Bronchial epithelial cell (primary cell): ENCODE measurements around the gene HS1BP3. TPM values are rescaled to one million over a fixed set of nuclear protein-coding genes. Genes with fewer than 3 reads are reported as not detected.
A peak's percentile ranks its signal among the peaks of the same experiment; 100 is the strongest.

Experiments used
- DNase-seq: peaks from one replicate; pipeline ENCODE4 v3.0.0-alpha.2; 2010; ENCODE audit warnings: low read depth
- FAIRE-seq: peaks from 2 replicates; lab custom pipeline; 2011; peaks lifted over from hg19 to GRCh38; lab: Jason Lieb, UNC
- H3K27me3 ChIP-seq: 2 replicates; pipeline ENCODE4 v1.5.1; 2011; ENCODE audit warnings: low read length; ENCODE audit not compliant: control insufficient read depth, insufficient read depth
- H3K36me3 ChIP-seq: 2 replicates; pipeline ENCODE4 v1.5.1; 2011; ENCODE audit warnings: low read length; ENCODE audit not compliant: control insufficient read depth, insufficient read depth
- H3K4me3 ChIP-seq: 2 replicates; pipeline ENCODE4 v1.5.1; 2011; ENCODE audit warnings: mild to moderate bottlenecking, low read depth, low read length, control low read depth
- total RNA-seq: library from RNA; depleted of rRNA; stranded (reverse); fragments of >200 nt; gene quantifications from 2 replicates; pipeline ENCODE4 v1.2.1, GENCODE V29; 2014
- TF ChIP-seq, protein P1 (sequence below): IDR thresholded peaks from 2 replicates; pipeline ENCODE4 v1.5.1; 2011; ENCODE audit warnings: mild to moderate bottlenecking, moderate library complexity, low read length, control low read depth, inconsistent platforms; ENCODE audit not compliant: insufficient read depth, severe bottlenecking

The HS1BP3 gene
- total RNA-seq, 1 donor from 2014 or later: 27.6 TPM

DNA sequence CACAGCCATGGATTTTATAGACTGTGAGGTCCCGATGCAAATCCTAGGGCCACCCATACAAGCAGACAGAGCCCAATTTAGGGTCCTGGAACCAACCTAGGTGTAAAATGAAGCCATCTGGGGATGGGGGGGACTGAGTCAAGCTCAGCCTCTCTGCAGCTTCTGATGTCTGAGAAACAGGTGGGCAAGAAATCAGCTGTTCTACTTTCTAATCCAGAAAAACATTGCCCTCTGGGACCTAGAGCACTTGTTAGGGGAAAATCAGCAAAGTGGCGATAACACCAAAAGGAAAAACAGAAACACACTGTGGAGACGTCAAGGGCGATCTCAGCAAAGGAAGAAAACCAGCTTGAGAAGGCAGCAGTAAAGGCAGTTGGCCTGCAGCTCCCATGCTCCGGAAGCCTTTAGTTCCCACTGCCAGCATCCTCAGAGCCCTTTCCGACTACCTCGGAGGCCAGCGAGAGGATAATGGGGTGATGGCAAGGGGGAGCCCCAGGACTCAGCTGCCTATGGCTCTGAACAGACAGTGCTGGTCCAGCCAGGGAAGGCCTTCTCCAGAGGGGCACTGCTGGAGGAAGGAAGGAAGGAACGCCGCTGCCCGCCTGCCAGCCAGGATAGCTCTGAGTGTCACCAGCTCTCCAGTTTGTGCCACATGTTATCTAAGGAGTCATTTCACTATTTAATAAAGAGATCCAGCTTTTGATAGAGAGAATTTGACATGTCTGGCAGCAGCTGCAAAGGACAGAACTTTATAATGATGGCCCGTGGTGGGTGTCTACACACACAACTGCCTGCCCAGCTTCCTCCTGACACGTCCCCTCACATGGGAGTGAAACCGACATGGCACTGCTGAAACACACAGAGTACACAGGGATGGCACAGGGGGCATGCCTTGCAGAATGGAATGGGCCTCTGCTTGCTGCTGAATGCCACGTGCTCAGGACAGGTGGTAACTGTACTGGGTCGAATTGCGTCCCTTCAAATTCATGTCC is 37.7 kb downstream of the HS1BP3 start:
- Histone ChIP-seq H3K4me3 (no peak overlapping the region), H3K27me3 (no peaks in the 10 kb centered on the region), H3K36me3 (no peaks in the 10 kb centered on the region)
- TF ChIP-seq, protein P1, sequence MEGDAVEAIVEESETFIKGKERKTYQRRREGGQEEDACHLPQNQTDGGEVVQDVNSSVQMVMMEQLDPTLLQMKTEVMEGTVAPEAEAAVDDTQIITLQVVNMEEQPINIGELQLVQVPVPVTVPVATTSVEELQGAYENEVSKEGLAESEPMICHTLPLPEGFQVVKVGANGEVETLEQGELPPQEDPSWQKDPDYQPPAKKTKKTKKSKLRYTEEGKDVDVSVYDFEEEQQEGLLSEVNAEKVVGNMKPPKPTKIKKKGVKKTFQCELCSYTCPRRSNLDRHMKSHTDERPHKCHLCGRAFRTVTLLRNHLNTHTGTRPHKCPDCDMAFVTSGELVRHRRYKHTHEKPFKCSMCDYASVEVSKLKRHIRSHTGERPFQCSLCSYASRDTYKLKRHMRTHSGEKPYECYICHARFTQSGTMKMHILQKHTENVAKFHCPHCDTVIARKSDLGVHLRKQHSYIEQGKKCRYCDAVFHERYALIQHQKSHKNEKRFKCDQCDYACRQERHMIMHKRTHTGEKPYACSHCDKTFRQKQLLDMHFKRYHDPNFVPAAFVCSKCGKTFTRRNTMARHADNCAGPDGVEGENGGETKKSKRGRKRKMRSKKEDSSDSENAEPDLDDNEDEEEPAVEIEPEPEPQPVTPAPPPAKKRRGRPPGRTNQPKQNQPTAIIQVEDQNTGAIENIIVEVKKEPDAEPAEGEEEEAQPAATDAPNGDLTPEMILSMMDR: no peak
- FAIRE-seq (no peak), DNase-seq (no peak)

DNA sequence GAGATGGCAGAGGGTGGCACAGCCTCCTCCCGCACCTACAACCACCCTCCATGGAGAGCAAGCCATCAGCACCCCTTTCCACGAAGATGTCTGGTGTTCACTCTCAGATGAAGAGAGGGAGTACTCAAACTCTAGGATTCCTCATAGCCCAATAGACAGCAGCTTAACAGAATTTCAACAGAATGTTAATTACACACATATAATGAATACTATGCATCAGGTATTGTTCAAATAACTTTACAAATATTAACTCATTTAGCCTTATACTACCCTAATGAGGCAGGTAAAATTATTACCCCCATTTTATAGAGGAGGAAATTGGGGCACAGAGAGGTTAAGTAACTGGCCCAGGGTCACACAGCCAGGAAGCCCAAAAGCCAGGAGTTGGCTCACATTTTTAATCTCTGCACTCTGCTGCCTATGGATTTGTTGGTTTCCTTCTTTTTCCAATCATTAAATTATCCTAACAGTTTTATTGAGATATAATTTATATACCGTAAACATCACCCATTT is 39.0 kb downstream of the HS1BP3 start:
- FAIRE-seq: no peak
- no peaks in the 10 kb centered on the region for H3K27me3 ChIP-seq
- TF ChIP-seq, protein P1: no peak
- H3K4me3 ChIP-seq: no peak overlapping the region
- H3K36me3 ChIP-seq: no peaks in the 10 kb centered on the region
- no peak for DNase-seq

DNA sequence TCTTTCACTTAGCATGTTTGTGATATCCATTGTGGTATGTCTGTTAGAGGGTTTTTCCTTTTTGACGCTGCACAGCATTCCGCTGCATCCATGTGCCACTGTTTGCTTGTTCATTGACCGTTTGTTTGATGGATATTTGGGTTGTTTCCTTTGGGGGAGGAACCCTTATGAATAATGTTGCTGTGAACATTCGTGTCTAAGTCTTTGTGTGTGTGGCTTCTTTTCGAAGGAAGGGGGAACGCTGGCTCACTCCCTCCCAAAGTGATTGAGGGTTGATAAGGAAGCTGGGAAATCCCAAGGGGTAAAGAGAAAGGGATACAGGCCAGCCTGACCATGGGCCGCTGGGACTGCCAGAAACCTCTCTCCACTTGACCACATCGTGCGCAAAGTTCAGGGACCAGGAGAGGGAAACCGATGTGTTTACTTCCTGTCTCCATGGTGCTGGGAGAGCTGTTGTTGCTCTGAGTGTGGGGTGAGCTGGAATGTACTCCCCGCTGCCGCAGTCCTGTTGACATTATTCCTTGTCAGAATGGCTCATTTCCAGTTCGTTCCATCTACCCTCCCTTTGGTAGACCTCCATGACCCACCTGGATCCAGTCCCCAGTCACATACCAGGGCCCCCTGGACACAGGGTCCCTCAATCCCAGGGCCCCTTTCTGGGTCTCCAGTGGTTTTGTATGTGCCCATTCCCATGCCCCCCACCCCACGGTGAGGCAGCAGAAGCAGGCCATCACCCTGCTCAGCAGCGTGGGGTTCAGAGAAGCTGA is 39.6 kb downstream of the HS1BP3 start:
- Histone ChIP-seq H3K27me3 (no peaks in the 10 kb centered on the region), H3K36me3 (no peaks in the 10 kb centered on the region), H3K4me3 (no peak overlapping the region)
- FAIRE-seq (no peak), DNase-seq (peak; percentile 72)
- TF ChIP-seq, protein P1: no peak

DNA sequence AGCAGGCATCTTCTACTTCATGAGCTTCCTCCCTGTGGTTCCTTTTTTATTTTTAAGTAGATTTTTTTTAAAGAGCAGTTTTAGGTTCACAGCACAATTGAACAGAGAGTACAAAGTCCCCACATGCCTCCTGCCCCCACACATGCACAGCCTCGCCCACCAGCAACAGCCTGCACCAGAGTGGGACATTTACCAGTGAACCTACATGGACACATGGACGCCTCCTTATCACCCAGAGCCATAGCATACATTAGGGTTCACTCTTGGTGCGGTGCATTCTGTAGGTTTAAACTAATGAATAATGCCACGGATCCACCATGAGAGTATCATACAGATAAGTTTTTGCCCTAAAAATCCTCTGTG is 40.9 kb downstream of the HS1BP3 start:
- TF ChIP-seq, protein P1: no peak
- FAIRE-seq: no peak
- Histone ChIP-seq H3K27me3 (no peaks in the 10 kb centered on the region), H3K36me3 (no peaks in the 10 kb centered on the region), H3K4me3 (no peak overlapping the region)
- no peak for DNase-seq

DNA sequence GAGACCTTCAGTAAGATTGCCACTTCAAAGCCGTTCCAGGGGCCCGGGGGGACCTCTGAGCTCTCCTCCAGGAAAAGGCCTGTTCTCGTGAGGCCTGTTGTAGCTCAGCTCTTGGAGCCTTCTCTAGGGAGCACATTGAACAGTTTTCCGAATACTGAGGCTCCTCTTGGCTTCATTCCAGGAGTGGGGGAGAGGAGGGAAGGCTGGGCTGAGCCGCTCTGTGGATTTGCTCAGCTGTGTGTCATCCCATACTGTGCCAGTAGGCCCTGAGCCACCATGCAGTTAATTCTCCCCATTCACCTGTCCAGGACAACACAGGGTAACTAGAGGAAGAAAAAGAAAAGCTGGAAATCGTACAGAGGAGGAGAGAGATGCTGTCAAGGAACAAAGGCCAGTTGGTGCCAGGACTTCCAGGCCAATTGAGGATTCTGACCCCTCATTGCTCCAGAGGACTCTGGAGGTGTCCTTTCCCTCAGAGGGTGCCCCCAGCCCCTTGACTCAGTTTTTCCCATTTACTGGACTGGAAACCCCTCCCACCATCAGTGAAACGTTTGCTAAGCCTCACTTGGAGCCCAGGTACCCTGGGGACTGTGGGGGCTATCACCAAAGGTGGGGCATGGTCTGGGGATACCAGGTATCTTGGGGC is 41.4 kb downstream of the HS1BP3 start:
- TF ChIP-seq, protein P1: no peak
- Histone ChIP-seq H3K4me3 (no peak overlapping the region), H3K36me3 (no peaks in the 10 kb centered on the region), H3K27me3 (no peaks in the 10 kb centered on the region)
- FAIRE-seq: no peak
- no peak for DNase-seq
